ENCODE results near the gene CD80.
A peak's percentile ranks its signal among the peaks of the same experiment; 100 is the strongest.

The CD80 gene

GRCh38 chr3:119559441-119559963, at the start of gene CD80:
Gene CD80, minus strand, starts transcription at chr3:119559614. Its CDS starts 1,886 bp downstream, at chr3:119557728.
- Histone ChIP-seq H3F3A (ENCODE audit: insufficient read depth, low read length) (no peaks in the 10 kb centered on the region), H3K4me3 (ENCODE audit: low read depth, low read length, poor library complexity, severe bottlenecking) (peak within 1 kb of the TSS; percentile 53)

GRCh38 chr3:119608405-119609000, 49.1 kb upstream of the CD80 start:
- Histone ChIP-seq H3F3A (ENCODE audit: insufficient read depth, low read length) (no peaks in the 10 kb centered on the region), H3K27me3 (ENCODE audit: insufficient read depth, low read length) (no peaks in the 10 kb centered on the region), H3K79me2 (ENCODE audit: insufficient read depth, low read length) (no peaks in the 10 kb centered on the region), H3K27ac (ENCODE audit: low read depth, low read length, poor library complexity, severe bottlenecking) (no peak overlapping the region), H3K9ac (ENCODE audit: low read length) (no peak overlapping the region), H2AFZ (ENCODE audit: low read length) (no peak overlapping the region), H3K9me3 (ENCODE audit: low read length) (no peaks in the 10 kb centered on the region), H3K9me2 (ENCODE audit: low read depth, low read length) (no peaks in the 10 kb centered on the region), H3K4me1 (ENCODE audit: insufficient read depth, low read length, severe bottlenecking) (no peaks in the 10 kb centered on the region), H4K20me1 (ENCODE audit: insufficient read depth, low read length) (no peaks in the 10 kb centered on the region), H3K4me2 (ENCODE audit: low read length) (no peak overlapping the region), H3K4me3 (ENCODE audit: low read depth, low read length, poor library complexity, severe bottlenecking) (no peak overlapping the region), H3K36me3 (ENCODE audit: insufficient read depth, low read length) (no peaks in the 10 kb centered on the region)
- TF ChIP-seq CTCF (IDR thresholded peaks at IDR 0.05; ENCODE audit: low read length) (no peak), EZH2 (IDR thresholded peaks at IDR 0.05; ENCODE audit: borderline replicate concordance, low read length) (no peak)

More at GRCh38 chr3:119559441-119559963, at the start of gene CD80:
- Histone ChIP-seq H3K36me3 (ENCODE audit: insufficient read depth, low read length) (0 out of 2 replicates have a peak, but pooled peaks cover 6% of the 10 kb centered on the region), H4K20me1 (ENCODE audit: insufficient read depth, low read length) (no peaks in the 10 kb centered on the region), H3K79me2 (ENCODE audit: insufficient read depth, low read length) (no peaks in the 10 kb centered on the region), H3K27me3 (ENCODE audit: insufficient read depth, low read length) (no peaks in the 10 kb centered on the region), H3K9me2 (ENCODE audit: low read depth, low read length) (no peaks in the 10 kb centered on the region), H3K4me1 (ENCODE audit: insufficient read depth, low read length, severe bottlenecking) (peaks cover 41% of the 10 kb centered on the region), H3K4me2 (ENCODE audit: low read length) (peak within 1 kb of the TSS; percentile 49), H3K9me3 (ENCODE audit: low read length) (no peaks in the 10 kb centered on the region), H3K27ac (ENCODE audit: low read depth, low read length, poor library complexity, severe bottlenecking) (peak within 1 kb of the TSS; percentile 21), H3K9ac (ENCODE audit: low read length) (peak within 1 kb of the TSS; percentile 49), H2AFZ (ENCODE audit: low read length) (peak within 1 kb of the TSS; percentile 52; the same call in 1 of the 2 replicates)
- TF ChIP-seq EZH2 (IDR thresholded peaks at IDR 0.05; ENCODE audit: borderline replicate concordance, low read length) (no peak), CTCF (IDR thresholded peaks at IDR 0.05; ENCODE audit: low read length) (peak; percentile 52)

DNA sequence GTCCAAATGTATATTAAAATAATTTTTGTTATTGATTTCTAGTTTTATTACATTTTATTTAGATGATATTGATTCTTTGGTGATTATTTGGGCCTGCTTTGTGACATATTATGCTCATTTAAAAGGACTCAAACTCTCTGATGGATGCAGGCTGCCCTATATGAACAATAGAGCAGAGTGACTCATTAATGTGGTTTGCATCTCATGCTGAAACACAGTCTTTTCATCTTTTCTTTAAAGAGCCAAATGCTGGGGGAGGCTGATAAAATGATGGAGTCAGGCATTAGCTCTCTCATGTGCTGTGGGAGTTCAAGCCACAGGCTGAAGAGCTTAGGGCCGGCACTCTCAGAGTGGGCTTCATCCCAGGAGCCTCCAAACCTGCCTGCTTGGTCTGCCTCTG, 45.5 kb upstream of the CD80 start:
- H3K4me3 ChIP-seq (ENCODE audit: low read depth, low read length, poor library complexity, severe bottlenecking), result no peak overlapping the region
- H3K9me3 ChIP-seq (ENCODE audit: low read length), result no peaks in the 10 kb centered on the region
- no peak overlapping the region for H2AFZ ChIP-seq (ENCODE audit: low read length)
- no peak overlapping the region for H3K9ac ChIP-seq (ENCODE audit: low read length)
- H3K27ac ChIP-seq (ENCODE audit: low read depth, low read length, poor library complexity, severe bottlenecking), result no peak overlapping the region
- H4K20me1 ChIP-seq (ENCODE audit: insufficient read depth, low read length), result no peaks in the 10 kb centered on the region
- H3F3A ChIP-seq (ENCODE audit: insufficient read depth, low read length), result no peaks in the 10 kb centered on the region
- no peaks in the 10 kb centered on the region for H3K4me1 ChIP-seq (ENCODE audit: insufficient read depth, low read length, severe bottlenecking)
- no peaks in the 10 kb centered on the region for H3K27me3 ChIP-seq (ENCODE audit: insufficient read depth, low read length)
- H3K36me3 ChIP-seq (ENCODE audit: insufficient read depth, low read length), result no peaks in the 10 kb centered on the region
- no peaks in the 10 kb centered on the region for H3K79me2 ChIP-seq (ENCODE audit: insufficient read depth, low read length)
- H3K4me2 ChIP-seq (ENCODE audit: low read length), result no peak overlapping the region
- H3K9me2 ChIP-seq (ENCODE audit: low read depth, low read length), result no peaks in the 10 kb centered on the region
- TF ChIP-seq EZH2 (IDR thresholded peaks at IDR 0.05; ENCODE audit: borderline replicate concordance, low read length) (no peak), CTCF (IDR thresholded peaks at IDR 0.05; ENCODE audit: low read length) (no peak)

All from OCI-LY1 (cell line).